GM06990 (cell line): ENCODE results near the gene RASGEF1C.

Source experiments
- DNase-seq: peaks from one replicate; pipeline ENCODE4 v3.0.0-alpha.2; 2011; ENCODE audit not compliant: insufficient read length; ENCODE audit errors: extremely low read depth
- H3K27me3 ChIP-seq: replicated peaks from 2 replicates; pipeline ENCODE4 v1.6.0; 2011; ENCODE audit warnings: low read length; ENCODE audit not compliant: control insufficient read depth, insufficient read depth
- H3K36me3 ChIP-seq: 2 replicates; pipeline ENCODE4 v1.5.1; 2011; ENCODE audit warnings: low read length; ENCODE audit not compliant: control insufficient read depth, insufficient read depth
- H3K4me3 ChIP-seq: replicated peaks from 2 replicates; pipeline ENCODE4 v1.5.1; 2011; ENCODE audit warnings: low read depth, mild to moderate bottlenecking, control low read depth, low read length
- TF ChIP-seq, protein P1 (sequence below): IDR thresholded peaks from 2 replicates; pipeline ENCODE4 v1.5.1; 2011; ENCODE audit warnings: low read length, control low read depth, mild to moderate bottlenecking, inconsistent platforms; ENCODE audit not compliant: insufficient read depth, poor library complexity, severe bottlenecking

RASGEF1C gene

DNA sequence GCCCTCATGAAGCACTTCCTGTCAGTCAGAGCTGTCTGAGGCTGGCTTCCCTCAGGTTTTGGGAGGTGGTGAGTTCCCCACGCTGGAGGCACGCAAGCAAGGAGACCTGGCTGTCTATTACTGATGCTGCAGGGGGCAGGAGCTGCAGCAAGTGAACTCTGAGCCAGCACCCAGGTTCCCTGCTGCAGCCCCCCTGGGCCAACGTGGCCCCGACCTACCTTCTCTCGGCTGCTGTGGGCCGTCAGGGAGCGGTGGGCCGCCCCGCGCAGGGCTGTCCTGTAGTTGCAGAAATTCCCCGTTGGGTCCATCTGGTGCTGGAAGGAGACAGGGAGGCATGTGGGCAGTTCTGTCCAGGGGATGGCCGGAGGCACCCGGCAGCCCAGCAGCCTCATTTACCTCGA, 90.6 kb downstream of the RASGEF1C start:
- Histone ChIP-seq H3K4me3 (no peak overlapping the region), H3K36me3 (no peaks in the 10 kb centered on the region), H3K27me3 (no peaks in the 10 kb centered on the region)
- no peak for DNase-seq
- TF ChIP-seq, protein P1, sequence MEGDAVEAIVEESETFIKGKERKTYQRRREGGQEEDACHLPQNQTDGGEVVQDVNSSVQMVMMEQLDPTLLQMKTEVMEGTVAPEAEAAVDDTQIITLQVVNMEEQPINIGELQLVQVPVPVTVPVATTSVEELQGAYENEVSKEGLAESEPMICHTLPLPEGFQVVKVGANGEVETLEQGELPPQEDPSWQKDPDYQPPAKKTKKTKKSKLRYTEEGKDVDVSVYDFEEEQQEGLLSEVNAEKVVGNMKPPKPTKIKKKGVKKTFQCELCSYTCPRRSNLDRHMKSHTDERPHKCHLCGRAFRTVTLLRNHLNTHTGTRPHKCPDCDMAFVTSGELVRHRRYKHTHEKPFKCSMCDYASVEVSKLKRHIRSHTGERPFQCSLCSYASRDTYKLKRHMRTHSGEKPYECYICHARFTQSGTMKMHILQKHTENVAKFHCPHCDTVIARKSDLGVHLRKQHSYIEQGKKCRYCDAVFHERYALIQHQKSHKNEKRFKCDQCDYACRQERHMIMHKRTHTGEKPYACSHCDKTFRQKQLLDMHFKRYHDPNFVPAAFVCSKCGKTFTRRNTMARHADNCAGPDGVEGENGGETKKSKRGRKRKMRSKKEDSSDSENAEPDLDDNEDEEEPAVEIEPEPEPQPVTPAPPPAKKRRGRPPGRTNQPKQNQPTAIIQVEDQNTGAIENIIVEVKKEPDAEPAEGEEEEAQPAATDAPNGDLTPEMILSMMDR, result no peak

DNA sequence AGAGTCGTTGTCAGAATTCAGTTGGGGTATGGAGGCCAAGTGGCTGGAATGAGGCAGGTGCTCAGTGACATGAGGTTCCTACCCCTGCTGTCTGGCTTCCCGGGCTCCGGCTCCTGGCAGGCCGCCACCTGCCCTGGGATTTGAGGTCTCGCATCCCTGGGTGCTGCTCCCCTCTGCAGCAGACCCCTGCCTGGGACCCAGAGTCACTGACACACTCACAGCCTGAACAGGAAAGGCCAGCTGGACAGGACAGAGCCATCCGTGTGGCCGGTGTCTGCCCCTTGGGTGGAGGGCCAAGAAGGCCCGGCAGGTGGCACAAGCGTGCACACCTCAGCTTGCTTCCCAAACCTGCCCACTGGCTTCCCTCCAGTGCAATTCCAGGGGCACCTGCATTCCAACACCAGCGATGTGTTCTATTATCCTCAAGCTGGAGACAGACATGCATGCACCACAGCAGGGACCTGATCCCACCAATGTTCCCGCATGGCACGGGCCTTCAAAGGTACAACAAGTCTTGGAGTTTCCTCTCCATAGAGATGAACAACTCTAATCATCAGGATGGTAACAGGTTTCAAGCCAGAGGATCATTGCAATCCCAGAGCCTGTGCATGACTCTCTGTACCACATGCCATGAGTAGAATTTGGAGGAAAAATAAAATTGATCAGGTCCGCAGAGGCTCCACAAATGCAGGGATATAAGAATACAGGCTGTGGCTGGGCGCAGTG, 91.8 kb downstream of the RASGEF1C start:
- H3K36me3 ChIP-seq, result no peaks in the 10 kb centered on the region
- no peak for DNase-seq
- TF ChIP-seq, protein P1, result no peak
- no peaks in the 10 kb centered on the region for H3K27me3 ChIP-seq
- H3K4me3 ChIP-seq, result no peak overlapping the region

DNA sequence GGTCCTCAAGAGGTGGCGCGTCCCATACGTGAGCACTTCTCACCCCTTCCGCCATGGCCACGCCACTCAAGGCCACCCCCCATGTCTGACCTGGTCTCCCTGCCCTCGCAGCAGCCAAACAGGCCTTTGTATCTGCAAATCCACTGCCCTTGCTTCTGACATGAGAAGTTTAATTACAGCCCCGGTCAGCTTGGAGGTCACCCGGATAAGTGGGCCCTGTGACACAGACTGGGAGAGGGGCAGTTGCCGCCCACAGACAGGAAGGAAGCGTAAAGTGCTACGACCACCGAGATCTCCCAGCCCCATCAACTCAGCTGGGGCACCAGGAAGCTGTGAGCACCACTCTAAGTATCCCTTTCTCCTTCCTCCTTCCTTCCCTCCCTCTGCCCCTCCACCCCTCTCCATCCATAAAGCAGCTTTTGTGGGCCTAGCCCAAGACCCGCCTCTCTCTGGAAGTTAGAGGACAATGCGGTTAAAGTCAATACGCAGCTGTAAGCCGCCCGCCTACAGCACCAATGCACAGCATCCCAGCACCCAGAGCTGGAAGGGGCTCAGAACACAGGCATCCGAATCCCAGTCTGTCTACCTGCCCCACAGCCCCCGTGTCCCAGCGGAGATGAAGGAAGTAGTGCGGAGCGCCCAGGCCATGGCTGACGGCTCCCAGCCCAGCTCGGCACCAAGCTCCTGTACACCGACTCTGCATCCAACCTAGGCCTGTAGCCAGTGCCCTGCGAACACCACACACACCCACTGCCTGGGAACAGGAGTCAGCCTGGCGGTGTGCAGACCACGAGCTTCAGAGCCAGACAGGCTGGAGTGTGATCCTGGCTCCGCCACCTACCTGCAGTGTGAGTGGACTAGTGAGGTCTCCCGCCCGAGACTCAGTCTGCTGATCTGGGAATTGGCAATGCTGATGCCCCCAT, 92.7 kb downstream of the RASGEF1C start:
- H3K4me3 ChIP-seq, result no peak overlapping the region
- no peaks in the 10 kb centered on the region for H3K36me3 ChIP-seq
- TF ChIP-seq, protein P1, result no peak
- H3K27me3 ChIP-seq, result no peaks in the 10 kb centered on the region
- DNase-seq, result no peak

DNA sequence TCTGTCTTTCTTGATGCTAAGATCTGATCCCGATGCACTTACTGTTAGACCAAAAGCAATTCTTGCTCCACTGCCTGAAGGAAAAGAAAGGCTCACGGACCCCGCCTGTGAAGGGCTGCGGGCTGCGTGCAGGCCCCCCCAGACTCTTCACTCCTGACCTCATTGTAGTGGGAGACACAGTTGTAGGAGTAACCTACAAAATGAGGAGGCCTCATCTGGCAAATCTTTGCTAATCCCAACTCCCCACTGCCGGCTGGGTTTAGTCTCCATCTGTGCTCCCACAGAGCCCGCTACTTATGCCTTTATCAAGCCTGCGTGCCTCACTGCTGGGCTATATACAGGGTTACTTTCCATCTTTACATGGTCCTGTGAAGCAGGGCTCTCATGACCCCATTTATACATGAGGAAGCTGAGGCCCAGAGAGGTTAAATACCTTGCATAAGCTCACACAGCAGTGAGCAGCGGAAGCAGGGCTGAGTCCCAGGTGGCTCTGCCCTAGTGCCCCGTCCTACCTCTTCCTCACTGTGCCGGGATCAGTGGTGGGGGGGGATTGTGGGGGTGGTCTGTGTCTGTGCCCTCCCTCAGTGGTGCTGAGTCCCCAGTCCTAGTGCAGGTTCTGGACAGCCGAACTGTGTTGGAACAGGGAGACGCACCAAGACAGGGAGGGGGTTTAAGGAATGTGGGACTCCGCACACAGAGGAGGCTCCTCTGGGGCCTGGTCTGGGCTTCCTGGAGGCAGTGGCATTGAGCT, 93.5 kb downstream of the RASGEF1C start:
- Histone ChIP-seq H3K27me3 (no peaks in the 10 kb centered on the region), H3K4me3 (no peak overlapping the region), H3K36me3 (no peaks in the 10 kb centered on the region)
- TF ChIP-seq, protein P1, result no peak
- no peak for DNase-seq

DNA sequence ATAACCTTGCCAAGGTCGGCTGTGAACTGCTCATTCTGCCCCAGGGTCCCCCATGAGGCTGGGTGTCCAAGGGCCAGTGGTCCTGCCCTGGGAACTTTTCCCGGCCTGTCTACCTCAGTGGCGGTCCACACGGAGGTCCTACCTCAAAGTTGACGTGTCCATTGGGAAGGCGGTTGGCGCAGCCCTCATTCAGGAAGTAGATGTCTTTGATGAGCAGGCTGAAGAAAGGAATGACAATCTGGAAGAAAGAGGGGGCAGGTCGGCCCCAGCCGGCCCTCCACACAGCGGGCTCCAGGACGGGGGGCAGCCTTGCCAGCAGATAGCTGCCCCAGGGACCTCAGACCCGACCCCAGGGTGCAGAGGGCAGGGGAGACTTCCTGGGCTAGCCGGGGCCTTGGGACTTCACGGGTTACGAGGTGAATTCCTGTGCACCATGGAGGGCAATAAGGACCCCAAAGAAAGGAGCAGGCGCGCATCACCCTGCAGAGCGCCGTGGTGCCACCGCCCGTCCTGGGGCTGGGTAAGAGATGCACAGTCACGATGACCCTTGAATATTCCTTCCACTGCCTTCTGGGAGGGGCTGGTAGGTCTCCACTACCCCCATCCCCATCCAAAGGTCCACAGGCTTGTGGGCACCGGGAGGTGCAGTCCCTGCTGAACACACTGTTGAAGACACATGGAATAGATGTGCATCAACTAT, 94.6 kb downstream of the RASGEF1C start:
- TF ChIP-seq, protein P1, result no peak
- Histone ChIP-seq H3K36me3 (no peaks in the 10 kb centered on the region), H3K4me3 (no peak overlapping the region), H3K27me3 (no peaks in the 10 kb centered on the region)
- DNase-seq, result no peak
